ENCODE measurements around the gene HSPA14.

The HSPA14 gene

GRCh38 chr10:14838582-14839304 lies 637 bp downstream of the HSPA14 start:
- peaks cover 28 to 29% of the 10 kb centered on the region in 2 donors for H3K36me3 ChIP-seq (ENCODE audit: control insufficient read depth in 2 of 2, insufficient read depth in 2 of 2, low read length in 2 of 2)
- peak overlapping the region; percentile 90 to 95 for H3K4me3 ChIP-seq (ENCODE audit: low read length in 2 of 2)
- H3K27ac ChIP-seq (ENCODE audit: low read depth in 2 of 2, low read length in 2 of 2): peak overlapping the region; percentile 92 to 96
- peak overlapping the region; percentile 97 to 98 for H3K9ac ChIP-seq (ENCODE audit: low read depth in 1 of 2, low read length in 2 of 2)
- peaks cover 5 to 12% of the 10 kb centered on the region in 2 donors for H3K4me1 ChIP-seq (ENCODE audit: control insufficient read depth in 2 of 2, insufficient read depth in 2 of 2, low read length in 2 of 2)
- H3K27me3 ChIP-seq (ENCODE audit: control insufficient read depth in 2 of 2, insufficient read depth in 2 of 2, low read length in 2 of 2): no peaks in the 10 kb centered on the region
- H3K9me3 ChIP-seq (ENCODE audit: control insufficient read depth in 2 of 2, low read length in 2 of 2): no peaks in the 10 kb centered on the region

- Histone ChIP-seq H3K4me3 (ENCODE audit: low read length in 2 of 2) (peak overlapping the region; percentile 90 to 95), H3K9ac (ENCODE audit: low read depth in 1 of 2, low read length in 2 of 2) (peak overlapping the region; percentile 97 to 98), H3K27me3 (ENCODE audit: control insufficient read depth in 2 of 2, insufficient read depth in 2 of 2, low read length in 2 of 2) (no peaks in the 10 kb centered on the region), H3K4me1 (ENCODE audit: control insufficient read depth in 2 of 2, insufficient read depth in 2 of 2, low read length in 2 of 2) (peaks cover 5 to 12% of the 10 kb centered on the region in 2 donors), H3K27ac (ENCODE audit: low read depth in 2 of 2, low read length in 2 of 2) (peak overlapping the region; percentile 92 to 96), H3K9me3 (ENCODE audit: control insufficient read depth in 2 of 2, low read length in 2 of 2) (no peaks in the 10 kb centered on the region), H3K36me3 (ENCODE audit: control insufficient read depth in 2 of 2, insufficient read depth in 2 of 2, low read length in 2 of 2) (peaks cover 34% of the 10 kb centered on the region in 2 donors)
Observed at GRCh38 chr10:14839305-14839695, 1.2 kb downstream of the HSPA14 start.

GRCh38 chr10:14840178-14840577 lies 2.1 kb downstream of the HSPA14 start:
- peaks cover 5 to 7% of the 10 kb centered on the region in 2 donors for H3K4me1 ChIP-seq (ENCODE audit: control insufficient read depth in 2 of 2, insufficient read depth in 2 of 2, low read length in 2 of 2)
- no peak overlapping the region for H3K9ac ChIP-seq (ENCODE audit: low read depth in 1 of 2, low read length in 2 of 2)
- peaks cover 40 to 41% of the 10 kb centered on the region in 2 donors for H3K36me3 ChIP-seq (ENCODE audit: control insufficient read depth in 2 of 2, insufficient read depth in 2 of 2, low read length in 2 of 2)
- H3K4me3 ChIP-seq (ENCODE audit: low read length in 2 of 2): no peak overlapping the region
- no peak overlapping the region for H3K27ac ChIP-seq (ENCODE audit: low read depth in 2 of 2, low read length in 2 of 2)
- no peaks in the 10 kb centered on the region for H3K27me3 ChIP-seq (ENCODE audit: control insufficient read depth in 2 of 2, insufficient read depth in 2 of 2, low read length in 2 of 2)
- no peaks in the 10 kb centered on the region for H3K9me3 ChIP-seq (ENCODE audit: control insufficient read depth in 2 of 2, low read length in 2 of 2)

GRCh38 chr10:14843327-14843988 lies 5.4 kb downstream of the HSPA14 start:
- Histone ChIP-seq H3K4me3 (ENCODE audit: low read length in 2 of 2) (no peak overlapping the region), H3K9ac (ENCODE audit: low read depth in 1 of 2, low read length in 2 of 2) (no peak overlapping the region), H3K27me3 (ENCODE audit: control insufficient read depth in 2 of 2, insufficient read depth in 2 of 2, low read length in 2 of 2) (no peaks in the 10 kb centered on the region), H3K4me1 (ENCODE audit: control insufficient read depth in 2 of 2, insufficient read depth in 2 of 2, low read length in 2 of 2) (peaks cover 0 to 5% of the 10 kb centered on the region in 2 donors), H3K9me3 (ENCODE audit: control insufficient read depth in 2 of 2, low read length in 2 of 2) (no peaks in the 10 kb centered on the region), H3K27ac (ENCODE audit: low read depth in 2 of 2, low read length in 2 of 2) (no peak overlapping the region), H3K36me3 (ENCODE audit: control insufficient read depth in 2 of 2, insufficient read depth in 2 of 2, low read length in 2 of 2) (peaks cover 43 to 45% of the 10 kb centered on the region in 2 donors)

GRCh38 chr10:14844948-14845347 lies 6.8 kb downstream of the HSPA14 start:
- no peaks in the 10 kb centered on the region for H3K4me1 ChIP-seq (ENCODE audit: control insufficient read depth in 2 of 2, insufficient read depth in 2 of 2, low read length in 2 of 2)
- no peak overlapping the region for H3K27ac ChIP-seq (ENCODE audit: low read depth in 2 of 2, low read length in 2 of 2)
- H3K36me3 ChIP-seq (ENCODE audit: control insufficient read depth in 2 of 2, insufficient read depth in 2 of 2, low read length in 2 of 2): peaks cover 49% of the 10 kb centered on the region in 2 donors
- H3K27me3 ChIP-seq (ENCODE audit: control insufficient read depth in 2 of 2, insufficient read depth in 2 of 2, low read length in 2 of 2): no peaks in the 10 kb centered on the region
- no peak overlapping the region for H3K4me3 ChIP-seq (ENCODE audit: low read length in 2 of 2)
- no peak overlapping the region for H3K9ac ChIP-seq (ENCODE audit: low read depth in 1 of 2, low read length in 2 of 2)
- no peaks in the 10 kb centered on the region for H3K9me3 ChIP-seq (ENCODE audit: control insufficient read depth in 2 of 2, low read length in 2 of 2)

- no peak overlapping the region for H3K4me3 ChIP-seq (ENCODE audit: low read length in 2 of 2)
- no peaks in the 10 kb centered on the region for H3K27me3 ChIP-seq (ENCODE audit: control insufficient read depth in 2 of 2, insufficient read depth in 2 of 2, low read length in 2 of 2)
- H3K4me1 ChIP-seq (ENCODE audit: control insufficient read depth in 2 of 2, insufficient read depth in 2 of 2, low read length in 2 of 2): no peaks in the 10 kb centered on the region
- H3K9ac ChIP-seq (ENCODE audit: low read depth in 1 of 2, low read length in 2 of 2): no peak overlapping the region
- peaks cover 12 to 17% of the 10 kb centered on the region in 2 donors for H3K36me3 ChIP-seq (ENCODE audit: control insufficient read depth in 2 of 2, insufficient read depth in 2 of 2, low read length in 2 of 2)
- no peaks in the 10 kb centered on the region for H3K9me3 ChIP-seq (ENCODE audit: control insufficient read depth in 2 of 2, low read length in 2 of 2)
- H3K27ac ChIP-seq (ENCODE audit: low read depth in 2 of 2, low read length in 2 of 2): no peak overlapping the region
Observed at GRCh38 chr10:14852236-14852635, 14.1 kb downstream of the HSPA14 start.

GRCh38 chr10:14855453-14855852 lies 17.3 kb downstream of the HSPA14 start:
- Histone ChIP-seq H3K36me3 (ENCODE audit: control insufficient read depth in 2 of 2, insufficient read depth in 2 of 2, low read length in 2 of 2) (peaks cover 14 to 16% of the 10 kb centered on the region in 2 donors), H3K27me3 (ENCODE audit: control insufficient read depth in 2 of 2, insufficient read depth in 2 of 2, low read length in 2 of 2) (no peaks in the 10 kb centered on the region), H3K4me3 (ENCODE audit: low read length in 2 of 2) (no peak overlapping the region)

GRCh38 chr10:14858338-14858960 lies 20.3 kb downstream of the HSPA14 start:
- Histone ChIP-seq H3K4me1 (ENCODE audit: control insufficient read depth in 2 of 2, insufficient read depth in 2 of 2, low read length in 2 of 2) (peaks cover 12 to 13% of the 10 kb centered on the region in 2 donors), H3K9me3 (ENCODE audit: control insufficient read depth in 2 of 2, low read length in 2 of 2) (no peaks in the 10 kb centered on the region), H3K36me3 (ENCODE audit: control insufficient read depth in 2 of 2, insufficient read depth in 2 of 2, low read length in 2 of 2) (peaks cover 8 to 14% of the 10 kb centered on the region in 2 donors), H3K4me3 (ENCODE audit: low read length in 2 of 2) (no peak overlapping the region), H3K9ac (ENCODE audit: low read depth in 1 of 2, low read length in 2 of 2) (no peak overlapping the region), H3K27me3 (ENCODE audit: control insufficient read depth in 2 of 2, insufficient read depth in 2 of 2, low read length in 2 of 2) (no peaks in the 10 kb centered on the region), H3K27ac (ENCODE audit: low read depth in 2 of 2, low read length in 2 of 2) (no peak overlapping the region)

More at GRCh38 chr10:14855453-14855852, 17.3 kb downstream of the HSPA14 start:
- no peak overlapping the region for H3K27ac ChIP-seq (ENCODE audit: low read depth in 2 of 2, low read length in 2 of 2)
- H3K9ac ChIP-seq (ENCODE audit: low read depth in 1 of 2, low read length in 2 of 2): no peak overlapping the region
- peaks cover under 1 to 3% of the 10 kb centered on the region in 2 donors for H3K4me1 ChIP-seq (ENCODE audit: control insufficient read depth in 2 of 2, insufficient read depth in 2 of 2, low read length in 2 of 2)
- no peaks in the 10 kb centered on the region for H3K9me3 ChIP-seq (ENCODE audit: control insufficient read depth in 2 of 2, low read length in 2 of 2)

- Histone ChIP-seq H3K4me1 (ENCODE audit: control insufficient read depth in 2 of 2, insufficient read depth in 2 of 2, low read length in 2 of 2) (peaks cover 12 to 13% of the 10 kb centered on the region in 2 donors), H3K9ac (ENCODE audit: low read depth in 1 of 2, low read length in 2 of 2) (no peak overlapping the region), H3K27ac (ENCODE audit: low read depth in 2 of 2, low read length in 2 of 2) (no peak overlapping the region), H3K27me3 (ENCODE audit: control insufficient read depth in 2 of 2, insufficient read depth in 2 of 2, low read length in 2 of 2) (no peaks in the 10 kb centered on the region), H3K9me3 (ENCODE audit: control insufficient read depth in 2 of 2, low read length in 2 of 2) (no peaks in the 10 kb centered on the region), H3K4me3 (ENCODE audit: low read length in 2 of 2) (no peak overlapping the region), H3K36me3 (ENCODE audit: control insufficient read depth in 2 of 2, insufficient read depth in 2 of 2, low read length in 2 of 2) (peaks cover 8 to 14% of the 10 kb centered on the region in 2 donors)
Observed at GRCh38 chr10:14859043-14859442, 20.9 kb downstream of the HSPA14 start.

- no peaks in the 10 kb centered on the region for H3K27me3 ChIP-seq (ENCODE audit: control insufficient read depth in 2 of 2, insufficient read depth in 2 of 2, low read length in 2 of 2)
- H3K27ac ChIP-seq (ENCODE audit: low read depth in 2 of 2, low read length in 2 of 2): no peak overlapping the region
- peaks cover 8 to 11% of the 10 kb centered on the region in 2 donors for H3K36me3 ChIP-seq (ENCODE audit: control insufficient read depth in 2 of 2, insufficient read depth in 2 of 2, low read length in 2 of 2)
- H3K4me1 ChIP-seq (ENCODE audit: control insufficient read depth in 2 of 2, insufficient read depth in 2 of 2, low read length in 2 of 2): peaks cover 12 to 13% of the 10 kb centered on the region in 2 donors
- H3K4me3 ChIP-seq (ENCODE audit: low read length in 2 of 2): no peak overlapping the region
- no peaks in the 10 kb centered on the region for H3K9me3 ChIP-seq (ENCODE audit: control insufficient read depth in 2 of 2, low read length in 2 of 2)
- H3K9ac ChIP-seq (ENCODE audit: low read depth in 1 of 2, low read length in 2 of 2): no peak overlapping the region
Observed at GRCh38 chr10:14859775-14860174, 21.7 kb downstream of the HSPA14 start.

Data from mucosa of rectum (tissue), 2 donors.